ENCODE data around the gene PLPP1.

Gene PLPP1

DNA sequence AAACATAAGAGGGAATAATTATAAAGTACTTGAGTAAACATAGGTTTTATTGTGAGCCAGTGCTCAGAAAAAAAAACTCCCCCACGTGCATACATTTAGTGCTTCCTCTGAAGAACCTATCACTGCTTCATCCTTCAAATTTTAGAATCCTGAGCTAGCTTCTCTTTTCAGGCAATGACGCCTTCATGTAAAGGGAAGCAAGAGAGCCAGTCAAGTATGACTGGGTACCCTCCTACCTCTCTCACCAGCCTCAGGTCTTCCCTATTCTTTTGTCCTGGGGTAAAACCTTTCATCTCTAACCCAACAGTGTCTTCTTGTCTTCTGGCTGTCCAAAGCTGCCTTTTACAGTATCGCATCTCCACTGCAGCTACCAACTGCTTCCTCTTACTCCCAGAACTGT lies 32.0 kb downstream of the PLPP1 start:
- peak; percentile 11 for DNase-seq

DNA sequence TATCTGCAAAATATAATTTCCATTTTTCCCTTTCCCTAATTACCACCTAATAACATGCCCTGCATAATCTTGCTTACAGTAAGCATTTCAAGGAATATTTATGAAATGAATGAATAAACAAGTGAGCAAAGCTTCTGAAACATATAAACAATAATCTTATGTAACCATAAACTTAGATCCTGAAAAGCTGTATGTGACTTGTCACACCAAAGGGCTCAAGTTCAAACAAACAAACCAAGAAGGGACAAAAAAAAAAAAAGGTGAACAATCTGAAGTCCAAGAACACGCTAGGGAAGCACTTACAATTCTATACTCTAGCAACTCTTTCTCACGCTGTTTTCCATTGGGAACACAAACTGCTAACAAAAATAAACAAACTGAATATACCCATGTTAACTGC lies 36.3 kb downstream of the PLPP1 start:
- no peak for DNase-seq

DNA sequence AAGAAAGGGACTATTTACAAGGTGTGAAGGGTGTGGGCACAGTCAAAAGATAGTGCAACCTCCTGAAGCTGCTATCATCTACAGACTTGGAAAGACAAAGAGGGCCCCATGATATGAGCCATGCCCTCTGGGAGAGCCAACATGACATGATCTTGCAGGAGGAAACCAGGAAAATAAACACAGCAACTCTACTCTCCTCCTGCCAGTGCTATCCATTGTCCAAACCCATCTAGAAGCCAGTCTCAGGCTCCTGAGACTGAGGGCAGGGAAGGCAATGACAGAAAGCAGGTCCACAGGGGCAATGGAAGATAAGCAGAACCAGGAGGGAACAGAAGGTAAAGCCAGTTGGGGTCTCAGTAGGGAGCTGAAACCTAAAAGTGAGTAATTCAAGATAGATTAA lies 37.1 kb downstream of the PLPP1 start:
- no peak for DNase-seq

DNA sequence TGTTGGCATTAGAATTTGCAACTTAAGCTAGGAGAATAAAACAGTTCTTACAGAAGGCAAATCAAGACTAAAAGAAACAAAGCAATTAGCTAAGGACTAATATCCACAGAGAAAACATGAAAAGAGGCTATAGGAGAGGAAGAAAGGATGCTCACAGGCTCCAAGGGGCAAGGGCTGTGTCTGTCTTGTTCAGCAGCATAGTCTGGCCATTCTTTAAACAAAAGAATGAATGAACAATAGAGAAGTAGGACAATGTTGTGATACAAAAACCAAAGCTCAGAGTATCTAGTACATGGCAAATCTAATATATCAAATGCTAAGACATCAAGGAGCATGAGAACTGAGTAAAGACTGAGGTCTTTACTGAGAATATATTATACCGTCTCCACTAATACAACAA lies 39.5 kb downstream of the PLPP1 start:
- DNase-seq: no peak

DNA sequence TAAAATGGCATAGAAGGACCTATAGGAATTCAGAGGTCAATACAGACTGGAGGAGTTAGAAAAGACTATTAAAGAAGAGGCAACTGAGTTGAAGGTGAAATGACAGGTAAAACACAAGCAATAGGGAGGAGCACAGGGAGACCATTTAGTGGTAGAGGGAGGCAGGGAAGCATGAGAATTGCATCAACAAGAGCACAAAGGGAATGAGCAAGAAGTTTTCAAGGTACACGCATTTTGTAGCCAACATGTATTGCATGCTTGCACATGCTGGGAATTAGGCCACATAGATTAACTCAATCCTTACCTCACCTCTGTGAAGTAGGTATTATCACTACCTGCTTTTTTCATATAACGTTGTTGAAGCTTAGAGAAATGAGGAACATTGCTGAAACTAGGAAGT lies 42.3 kb downstream of the PLPP1 start:
- DNase-seq: no peak

DNA sequence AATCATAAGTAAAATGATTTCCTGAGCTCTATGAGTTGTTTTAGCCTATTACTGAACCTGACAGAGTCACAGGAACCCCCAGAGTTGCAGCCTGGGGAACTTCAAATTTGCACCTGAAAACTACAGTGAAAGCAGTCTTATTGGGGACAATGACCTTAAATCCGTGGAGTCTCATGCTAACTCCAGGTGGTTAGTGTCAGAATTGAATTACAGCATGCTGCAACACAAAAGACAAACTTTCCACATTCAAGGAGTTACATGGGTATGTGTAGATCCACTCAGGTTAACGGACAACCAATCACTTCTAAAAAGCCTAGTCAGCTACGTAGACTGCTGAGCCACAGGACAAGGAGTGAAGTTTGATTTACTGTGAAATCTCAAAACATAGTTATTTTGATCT lies 49.7 kb downstream of the PLPP1 start:
- DNase-seq: no peak

DNA sequence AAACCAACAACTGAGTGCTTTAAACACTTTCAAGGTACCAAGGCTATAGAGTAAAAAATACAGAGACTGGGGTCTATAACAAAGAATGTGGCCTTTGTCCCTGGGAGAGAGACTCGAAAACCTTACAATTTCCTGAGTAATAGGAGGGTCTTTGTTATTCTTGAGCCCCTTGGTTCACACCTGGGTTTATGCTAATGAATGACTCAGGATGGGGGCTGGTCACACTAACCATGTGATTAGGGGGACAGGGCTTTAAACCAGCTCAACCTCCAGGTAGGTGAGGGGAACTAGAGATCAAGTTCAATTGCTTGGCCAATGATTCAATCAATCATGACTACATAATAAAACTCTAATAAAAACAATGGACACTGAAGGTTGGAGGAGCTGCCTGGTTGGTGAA lies 50.2 kb downstream of the PLPP1 start:
- DNase-seq: no peak

DNA sequence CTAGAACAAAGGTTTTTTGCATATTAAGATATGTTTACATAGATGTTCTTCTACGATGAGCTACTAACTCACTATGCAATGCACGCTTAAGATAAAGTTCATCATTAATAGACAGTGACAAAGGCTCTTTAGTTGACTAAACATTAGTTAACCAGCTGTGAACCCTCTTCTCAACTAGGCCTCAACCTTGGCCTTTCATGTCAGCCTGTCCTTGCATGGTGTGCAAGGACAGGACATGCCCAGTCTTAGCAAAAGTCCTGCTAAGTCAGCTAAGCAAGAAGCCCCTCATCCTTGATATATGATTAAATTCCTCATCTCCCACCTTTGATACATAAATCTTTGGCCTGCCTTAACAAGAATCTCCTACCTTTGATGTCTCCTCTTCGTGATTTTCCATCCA lies 50.9 kb downstream of the PLPP1 start:
- DNase-seq: no peak

DNA sequence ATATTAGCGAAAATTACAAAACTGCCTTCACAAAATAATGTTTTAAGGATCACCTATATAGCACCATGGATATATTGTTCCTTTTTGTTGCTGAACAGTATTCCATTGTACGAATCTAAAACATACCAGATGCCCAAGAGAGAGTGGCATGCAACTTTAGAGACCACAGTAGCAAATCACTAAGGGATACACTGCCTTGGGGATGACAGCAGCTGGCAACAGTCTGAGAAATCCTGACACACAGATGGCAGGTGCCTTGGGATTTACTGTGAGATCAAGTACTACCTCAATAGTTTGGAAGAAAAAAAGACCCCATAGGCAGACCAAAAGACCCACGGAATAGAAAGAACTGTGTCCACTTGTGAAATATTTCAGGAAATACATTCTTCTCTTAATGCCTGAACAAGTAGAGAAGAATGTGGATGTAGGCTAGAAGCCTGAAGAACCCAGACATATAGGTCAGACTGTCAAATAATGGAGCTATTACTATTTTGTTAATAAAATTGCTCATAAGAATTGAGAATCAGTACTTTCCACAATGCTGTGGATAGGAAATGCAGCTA lies 53.4 kb downstream of the PLPP1 start:
- DNase-seq: no peak

DNA sequence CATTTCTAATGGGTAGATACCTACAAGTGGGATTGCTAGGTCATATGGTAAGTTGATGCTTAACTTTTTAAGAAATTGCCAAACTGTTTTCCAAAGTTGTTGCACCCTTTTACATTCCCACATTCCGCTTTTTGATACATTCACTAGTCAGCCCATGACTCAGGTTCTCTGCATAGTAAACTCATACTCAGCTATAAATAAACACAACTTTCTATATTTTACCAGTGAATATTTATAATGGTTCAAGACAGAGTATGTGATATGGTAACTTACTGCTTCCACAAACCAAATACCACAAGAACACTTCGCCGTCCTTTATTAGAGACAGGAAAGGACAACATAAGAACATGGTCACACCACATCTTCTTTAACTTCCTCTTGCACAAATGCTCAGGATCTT lies 54.0 kb downstream of the PLPP1 start:
- no peak for DNase-seq

DNA sequence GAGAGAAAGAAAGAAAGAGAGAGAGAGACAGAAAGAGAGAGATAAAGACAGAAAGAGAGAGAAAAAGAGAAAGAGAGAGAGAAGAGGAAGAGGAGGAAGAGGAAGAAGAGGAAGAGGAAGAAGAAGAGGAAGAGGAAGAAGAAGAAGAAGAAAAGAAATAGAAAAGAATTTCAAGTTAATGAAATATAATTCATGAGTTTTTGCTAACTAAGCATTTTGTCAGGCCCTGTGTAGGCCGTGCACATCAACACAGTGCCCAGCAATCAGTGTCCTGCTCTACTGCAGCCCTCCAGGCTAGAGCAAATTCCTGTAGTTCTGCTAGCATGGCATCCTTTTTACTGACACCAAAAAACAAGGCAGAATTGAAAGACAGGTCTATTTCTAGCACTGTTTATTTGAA lies 62.1 kb downstream of the PLPP1 start:
- DNase-seq: no peak

DNA sequence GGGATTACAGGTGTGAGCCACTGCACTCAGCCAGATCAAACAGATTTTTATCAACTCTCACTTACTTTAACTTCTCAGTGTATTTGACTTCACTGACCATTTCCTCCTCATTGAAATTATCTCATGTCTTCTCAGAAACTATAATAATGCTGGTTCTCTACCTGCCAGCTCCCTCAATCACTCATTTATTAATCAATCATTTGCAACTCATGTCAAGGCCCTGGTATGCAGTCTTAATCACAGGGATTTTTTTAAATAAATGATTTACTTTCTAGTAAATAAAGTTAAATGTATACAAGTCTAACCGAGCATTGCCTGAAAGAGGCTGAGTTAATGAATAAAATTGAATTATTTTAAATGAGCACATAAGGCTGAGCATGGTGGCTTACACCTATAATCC lies 63.3 kb downstream of the PLPP1 start:
- DNase-seq: no peak

DNA sequence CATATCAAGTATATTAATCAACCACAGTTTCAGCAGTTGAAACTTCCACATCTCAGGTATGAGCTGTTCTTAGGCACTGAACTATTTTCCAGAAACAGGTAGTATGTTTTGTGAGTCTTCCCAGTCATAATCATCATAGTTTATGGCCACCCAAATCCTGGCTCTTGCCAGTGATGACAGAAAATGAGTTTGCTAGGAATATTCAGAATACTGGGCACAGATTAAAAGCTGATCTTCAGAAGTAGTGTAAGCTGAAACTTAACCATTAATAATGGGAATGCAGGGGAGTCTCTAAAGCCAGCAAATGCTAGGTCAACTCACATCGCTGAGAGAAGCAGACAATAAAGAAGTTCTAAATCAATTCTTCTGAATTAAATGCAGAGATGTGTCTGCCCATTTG lies 64.5 kb downstream of the PLPP1 start:
- DNase-seq: no peak

DNA sequence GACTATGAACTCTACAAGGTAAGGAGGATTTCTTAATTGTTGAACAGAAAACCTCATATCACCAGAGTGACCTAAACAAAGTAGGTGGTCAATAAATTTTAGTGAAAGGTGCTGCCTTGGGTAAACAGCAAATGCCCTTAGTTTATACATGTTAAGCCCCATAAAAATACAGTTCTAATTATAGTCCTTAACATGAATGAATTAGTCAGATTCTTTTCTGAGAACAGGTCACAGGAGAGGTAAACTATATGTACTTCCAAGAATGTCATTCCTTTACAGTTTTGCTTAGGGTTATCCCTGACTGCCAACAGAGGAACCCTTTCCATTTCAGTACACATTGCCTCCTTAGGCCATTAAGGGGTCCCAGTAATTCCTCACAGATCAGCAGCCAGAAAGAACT lies 64.9 kb downstream of the PLPP1 start:
- no peak for DNase-seq

DNA sequence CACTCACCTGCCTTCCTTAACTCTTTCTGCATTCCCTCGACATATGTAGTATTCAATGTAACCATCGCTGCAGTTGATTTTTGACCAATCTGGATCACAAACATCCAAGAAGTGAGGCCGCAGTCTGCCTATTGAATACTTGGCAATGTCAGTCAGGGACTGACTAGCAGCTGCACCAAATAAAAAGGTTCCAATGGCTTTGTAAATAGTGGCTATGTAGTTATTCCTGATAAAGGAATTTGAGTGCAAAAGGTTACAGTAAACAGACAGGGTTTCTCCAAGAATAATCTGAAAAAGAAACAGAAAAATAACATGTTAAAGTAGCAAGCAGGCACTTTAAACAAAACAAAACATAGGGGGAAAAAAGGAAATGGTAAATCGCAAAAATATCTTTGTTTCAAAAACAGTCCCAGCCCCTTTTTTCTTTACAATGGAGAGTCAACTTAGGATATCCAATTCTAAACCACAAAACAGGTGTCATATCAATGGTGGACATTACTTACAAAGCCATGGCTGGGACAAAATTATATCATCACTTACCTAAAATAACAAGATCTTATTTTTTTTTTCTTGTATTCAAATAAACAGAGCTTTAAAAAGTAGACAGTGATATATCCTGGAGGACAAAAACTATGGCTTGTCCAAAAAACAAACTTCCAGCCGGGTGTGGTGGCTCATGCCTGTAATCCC lies 66.8 kb downstream of the PLPP1 start:
- DNase-seq: no peak

DNA sequence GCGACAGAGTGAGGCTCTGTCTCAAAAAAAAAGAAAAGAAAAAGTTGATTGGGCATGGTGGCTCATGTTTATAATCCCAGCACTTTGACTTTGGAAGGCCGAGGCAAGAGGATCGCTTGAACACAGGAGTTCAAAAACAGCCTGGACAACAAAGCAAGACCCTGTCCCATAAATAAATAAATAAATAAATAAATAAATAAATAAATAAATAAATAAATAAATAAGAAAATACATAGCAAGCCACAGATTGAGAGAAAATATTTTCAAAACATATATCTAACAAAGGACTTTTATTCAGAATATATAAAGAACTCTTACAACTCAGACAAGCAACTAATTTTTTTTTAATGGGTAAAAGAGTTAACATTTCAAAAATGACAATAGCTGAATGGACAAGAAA lies 71.2 kb downstream of the PLPP1 start:
- DNase-seq: no peak

DNA sequence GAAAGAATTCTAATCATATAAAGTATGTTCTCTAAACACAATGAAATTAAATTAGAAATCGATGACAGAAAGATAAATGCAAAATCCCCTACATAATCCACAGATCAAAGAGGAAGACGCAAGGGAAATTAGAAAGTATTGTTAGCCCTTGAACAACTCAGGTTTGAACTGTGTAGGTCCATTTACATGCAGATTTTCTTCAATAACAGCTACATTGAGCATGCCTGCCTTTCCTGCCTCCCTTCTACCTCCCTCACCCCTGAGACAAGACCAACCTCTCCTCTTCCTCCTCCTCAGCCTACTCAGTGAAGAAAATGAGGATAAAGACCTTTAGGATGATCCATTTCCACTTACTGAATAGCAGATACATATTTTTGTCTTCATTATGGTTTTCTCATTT lies 75.2 kb downstream of the PLPP1 start:
- no peak for DNase-seq

DNA sequence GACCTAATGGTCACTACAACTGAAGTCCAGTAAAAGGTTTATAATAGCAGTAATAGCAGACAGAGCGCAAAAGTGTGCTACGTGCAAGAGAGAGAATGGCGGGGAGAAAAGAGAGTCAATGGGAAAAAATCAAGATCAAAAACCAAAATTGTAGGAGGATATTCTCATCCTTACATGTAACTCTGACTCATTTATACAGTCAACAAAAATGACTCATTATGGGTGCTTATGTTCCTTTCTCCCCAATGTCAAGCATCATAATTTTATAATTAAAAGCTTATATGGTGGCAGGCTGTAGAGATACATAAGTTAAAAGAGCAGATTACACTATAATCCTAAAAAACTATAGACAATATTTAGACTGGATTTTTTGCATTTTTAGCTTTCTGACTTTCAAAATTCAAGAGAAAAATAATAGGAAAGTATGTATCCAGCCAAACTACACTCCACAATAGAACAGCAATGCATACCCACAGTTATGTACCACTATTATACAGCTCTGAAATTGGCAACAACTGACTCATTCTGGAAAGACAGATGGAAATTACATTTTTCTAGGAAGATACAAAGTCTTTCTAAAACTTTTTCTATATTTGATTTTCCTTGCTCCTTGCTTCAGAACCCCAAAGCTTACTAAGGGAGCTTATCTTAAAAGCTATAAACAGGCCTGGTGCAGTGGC lies 78.4 kb downstream of the PLPP1 start:
- no peak for DNase-seq

DNA sequence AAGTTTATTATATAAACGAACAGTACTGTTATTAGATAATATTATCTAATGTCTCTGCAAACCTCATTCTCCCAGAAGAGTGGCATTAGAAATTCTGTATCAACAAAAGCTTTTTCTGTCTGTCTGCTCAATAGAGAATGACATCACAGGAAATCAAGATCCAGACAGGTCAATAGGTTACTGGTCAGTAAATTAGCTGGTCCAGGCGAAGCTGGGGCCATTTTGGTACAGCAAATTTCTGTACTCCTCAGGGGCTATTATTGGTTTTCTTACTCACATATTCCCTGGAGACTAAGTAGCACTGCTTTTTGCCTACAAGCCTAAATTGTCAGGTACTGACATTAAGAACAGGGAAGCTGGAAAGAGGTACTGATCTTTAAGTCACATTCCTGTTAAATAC lies 80.5 kb downstream of the PLPP1 start:
- DNase-seq: no peak

DNA sequence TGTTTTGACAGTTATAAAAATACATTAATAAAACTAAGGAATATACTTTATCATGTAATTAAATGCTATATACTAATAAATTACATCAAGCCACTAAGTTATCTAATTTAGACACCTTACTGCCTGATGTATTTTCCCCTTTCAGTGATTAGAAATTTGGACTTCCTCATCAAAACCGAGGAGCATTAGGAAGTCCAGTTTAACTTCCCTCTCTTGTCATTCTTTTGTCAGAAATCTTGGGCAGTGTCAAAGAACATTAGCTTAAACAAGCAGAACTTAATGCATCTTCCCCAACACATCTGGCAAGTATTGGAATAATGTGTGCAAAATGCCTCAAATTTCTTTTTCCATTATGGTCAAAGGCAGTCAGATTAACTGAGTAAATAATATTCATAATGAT lies 81.6 kb downstream of the PLPP1 start:
- DNase-seq: no peak

DNA sequence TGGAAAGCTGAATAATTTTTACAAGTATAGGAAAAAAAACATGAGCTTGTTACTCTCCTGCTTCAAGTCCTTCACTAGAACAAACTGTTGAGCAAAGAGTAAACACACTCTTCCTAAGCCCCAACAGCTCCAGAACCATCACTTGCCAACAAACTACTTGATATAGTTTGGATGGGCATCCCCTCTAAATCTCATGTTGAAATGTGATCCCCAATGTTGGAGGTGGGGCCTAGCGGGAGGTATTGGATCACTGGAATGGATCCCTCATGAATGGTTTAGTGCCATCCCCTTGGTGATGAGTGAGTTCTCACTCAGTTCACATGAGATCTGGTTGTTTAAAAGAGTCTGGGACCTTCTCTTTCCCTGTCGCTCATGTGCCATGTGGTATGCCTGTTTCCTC lies 82.8 kb downstream of the PLPP1 start:
- DNase-seq: no peak

DNA sequence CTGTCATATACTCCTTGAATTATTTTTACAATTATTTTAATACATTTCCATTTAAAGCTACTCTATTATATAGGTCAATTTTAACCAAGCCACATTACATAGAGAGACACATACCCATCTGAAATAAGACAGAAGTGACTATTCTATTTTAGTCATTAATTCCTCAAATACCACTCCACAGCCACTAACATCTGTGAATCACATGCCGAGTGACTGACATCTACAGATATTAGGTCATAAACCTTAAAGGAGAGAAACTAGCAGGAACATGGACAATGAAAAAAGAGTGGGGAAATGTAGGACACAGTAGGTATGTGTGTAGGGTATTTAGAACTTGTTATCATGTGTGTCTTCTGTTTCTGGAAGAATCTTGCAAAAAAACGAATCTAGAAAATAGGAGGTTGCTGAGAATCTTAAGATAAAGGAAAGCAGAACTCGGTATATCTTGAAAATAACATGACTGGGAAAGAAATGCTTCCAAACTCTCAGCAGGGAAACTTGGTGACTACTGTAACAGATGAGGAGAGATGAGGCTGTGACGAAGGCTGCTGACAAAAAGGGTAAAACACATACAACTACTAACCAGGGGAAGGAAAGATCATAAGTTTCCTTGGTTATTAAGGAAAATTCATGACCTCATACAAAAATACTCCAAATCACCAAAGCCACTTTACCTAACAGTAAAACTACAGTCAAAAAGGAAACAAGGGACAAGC lies 84.6 kb downstream of the PLPP1 start:
- no peak for DNase-seq

DNA sequence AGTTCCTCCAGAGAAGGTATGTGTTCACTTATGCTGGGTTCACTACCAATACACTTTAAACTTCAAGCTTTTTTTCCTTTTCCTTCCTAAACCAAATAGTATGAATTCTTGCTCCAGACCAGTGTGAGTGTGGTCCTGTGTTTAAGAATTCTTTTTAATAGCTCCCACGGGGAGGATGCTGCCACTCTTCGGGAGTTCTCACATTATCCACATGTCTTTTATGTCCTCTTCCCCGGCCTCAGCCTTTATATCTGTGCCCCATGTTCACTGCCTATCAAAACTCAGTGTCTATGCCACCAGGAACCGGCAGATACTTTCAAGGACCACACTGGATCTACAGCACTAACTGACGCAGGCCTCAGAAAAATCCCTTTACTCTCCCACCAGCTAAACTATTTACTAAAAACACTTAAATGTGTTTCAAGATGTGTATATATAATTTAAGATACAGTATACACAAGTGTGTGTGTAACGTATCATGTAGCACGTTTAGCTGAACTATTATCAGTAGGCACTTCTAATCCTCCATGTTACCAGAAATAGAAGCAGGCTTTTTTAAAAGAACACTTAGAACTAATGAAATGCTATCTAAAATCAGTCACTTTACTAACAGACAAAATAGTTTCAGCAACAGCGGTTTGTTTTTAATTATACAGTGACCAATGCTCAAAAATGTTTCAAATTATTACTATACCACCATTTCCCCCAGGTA lies 88.0 kb downstream of the PLPP1 start:
- no peak for DNase-seq

DNA sequence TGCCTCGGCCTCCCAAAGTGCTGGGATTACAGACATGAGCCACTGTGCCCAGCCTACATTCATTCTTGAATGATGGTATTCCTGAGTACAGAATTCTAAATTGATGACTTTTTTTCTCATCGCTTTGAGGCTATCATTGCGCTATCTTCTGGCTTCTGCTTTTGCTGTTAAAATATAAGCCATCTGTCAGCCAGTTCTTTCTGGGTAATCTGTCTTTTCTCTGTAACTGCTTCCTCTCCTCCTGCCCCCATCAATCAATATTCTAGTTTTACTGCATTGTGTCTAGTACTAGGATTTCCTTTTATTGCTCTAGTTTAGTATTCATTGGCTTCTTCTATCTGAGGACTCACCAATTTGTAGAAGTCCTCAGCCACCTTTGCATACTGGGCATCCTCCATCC lies 89.0 kb downstream of the PLPP1 start:
- no peak for DNase-seq
